Calu3 (cell line): ENCODE measurements around the gene SCP2. TPM values are rescaled to one million over a fixed set of nuclear protein-coding genes. Genes with fewer than 3 reads are reported as not detected.

Experiments used
- BruUV-seq: library from RNA; stranded (reverse); fragments of 400-500 nt; replicated peaks from 2 replicates; lab custom pipeline; 2021; lab: Mats Ljungman, UMichigan
- CTCF ChIA-PET: fragments of 300-600 bp; sonication (Branson Sonifier 250); formaldehyde crosslinking; loops from one replicate; lab custom pipeline; 2022; ENCODE audit warnings: antibody characterized with exemption; lab: Charles Lee
- DNase-seq: peaks from one replicate; pipeline ENCODE4 v3.0.0; 2022
- H3K27ac Mint-ChIP-seq: one replicate; pipeline ENCODE4 v1.8.0; 2022; ENCODE audit warnings: mixed read lengths; ENCODE audit not compliant: unreplicated experiment
- H3K27me3 Mint-ChIP-seq: one replicate; pipeline ENCODE4 v1.8.0; 2022; ENCODE audit warnings: mixed read lengths; ENCODE audit not compliant: unreplicated experiment
- H3K36me3 Mint-ChIP-seq: one replicate; pipeline ENCODE4 v1.8.0; 2022; ENCODE audit warnings: mild to moderate bottlenecking, moderate library complexity, mixed read lengths; ENCODE audit not compliant: insufficient read depth, unreplicated experiment
- H3K4me1 Mint-ChIP-seq: one replicate; pipeline ENCODE4 v1.8.0; 2022; ENCODE audit warnings: mild to moderate bottlenecking, low read depth, mixed read lengths; ENCODE audit not compliant: unreplicated experiment
- H3K4me3 Mint-ChIP-seq: one replicate; pipeline ENCODE4 v1.8.0; 2022; ENCODE audit warnings: mild to moderate bottlenecking, low read depth, moderate library complexity, mixed read lengths; ENCODE audit not compliant: unreplicated experiment
- H3K9me3 Mint-ChIP-seq: one replicate; pipeline ENCODE4 v1.8.0; 2022; ENCODE audit warnings: low read depth, mixed read lengths; ENCODE audit not compliant: unreplicated experiment
- CTCF ChIP-seq: fragments of 200-600 bp; IDR thresholded peaks from one replicate; pipeline ENCODE4 v1.8.0; 2022; ENCODE audit warnings: antibody characterized with exemption; ENCODE audit not compliant: unreplicated experiment
- intact Hi-C: fragments of 100-400 bp; cut with micrococcal nuclease; formaldehyde crosslinking; loops from one replicate; pipeline ENCODE4 v1.10.0; 2022; ENCODE audit not compliant: unreplicated experiment
- total RNA-seq: library from RNA; stranded (reverse); gene quantifications from 2 replicates; pipeline ENCODE4 v1.2.3, GENCODE V29; 2022

SCP2 gene
- total RNA-seq, 1 experiment from 2014 or later: 91.1 TPM

- no TSS peak for BruUV-seq
- Mint-ChIP-seq H3K4me1 (peaks cover 23% of the 10 kb centered on the region), H3K9me3 (no peaks in the 10 kb centered on the region), H3K4me3 (no peak overlapping the region), H3K27ac (no peak overlapping the region), H3K27me3 (peaks cover 21% of the 10 kb centered on the region), H3K36me3 (peaks cover 2% of the 10 kb centered on the region)
- intact Hi-C loops: no loop called here
- DNase-seq: no peak
- CTCF ChIA-PET: no interaction called here
- TF ChIP-seq CTCF: no peak
Measured at GRCh38 chr1:53084589-53084971, 157.5 kb downstream of the SCP2 start.

GRCh38 chr1:53085405-53085804, 158.3 kb downstream of the SCP2 start:
- TF ChIP-seq CTCF: no peak
- BruUV-seq: no TSS peak
- Mint-ChIP-seq H3K9me3 (no peaks in the 10 kb centered on the region), H3K4me1 (peaks cover 23% of the 10 kb centered on the region), H3K27ac (no peak overlapping the region), H3K36me3 (peaks cover 5% of the 10 kb centered on the region), H3K4me3 (no peak overlapping the region), H3K27me3 (peaks cover 21% of the 10 kb centered on the region)
- intact Hi-C loops: no loop called here
- CTCF ChIA-PET: no interaction called here
- DNase-seq: no peak

- intact Hi-C loops: no loop called here
- no peak for TF ChIP-seq CTCF
- peaks cover 5% of the 10 kb centered on the region for H3K36me3 Mint-ChIP-seq
- no peak overlapping the region for H3K27ac Mint-ChIP-seq
- CTCF ChIA-PET: no interaction called here
- H3K27me3 Mint-ChIP-seq: peaks cover 21% of the 10 kb centered on the region
- H3K4me3 Mint-ChIP-seq: no peak overlapping the region
- no TSS peak for BruUV-seq
- DNase-seq: no peak
- peaks cover 23% of the 10 kb centered on the region for H3K4me1 Mint-ChIP-seq
- no peaks in the 10 kb centered on the region for H3K9me3 Mint-ChIP-seq
Measured at GRCh38 chr1:53086491-53087070, 159.5 kb downstream of the SCP2 start.

- intact Hi-C loops: no loop called here
- H3K27ac Mint-ChIP-seq: no peak overlapping the region
- no peaks in the 10 kb centered on the region for H3K9me3 Mint-ChIP-seq
- no peak for DNase-seq
- peaks cover 23% of the 10 kb centered on the region for H3K4me1 Mint-ChIP-seq
- peaks cover 18% of the 10 kb centered on the region for H3K27me3 Mint-ChIP-seq
- H3K4me3 Mint-ChIP-seq: no peak overlapping the region
- TF ChIP-seq CTCF: no peak
- peaks cover 5% of the 10 kb centered on the region for H3K36me3 Mint-ChIP-seq
- BruUV-seq: no TSS peak
- CTCF ChIA-PET: no interaction called here
Measured at GRCh38 chr1:53087332-53088285, 160.5 kb downstream of the SCP2 start.
